Measurements from ENCODE around the gene SMARCE1. TPM values are rescaled to one million over a fixed set of nuclear protein-coding genes. Genes with fewer than 3 reads are reported as not detected.

The SMARCE1 gene
- polyA plus RNA-seq, 1 donor = 115 TPM

- DNase-seq (ENCODE audit: low read depth) = no peak
Observed at GRCh38 chr17:40645943-40646342, 1.7 kb downstream of the SMARCE1 start.

GRCh38 chr17:40645291-40645690 is 2.3 kb downstream of the SMARCE1 start:
- DNase-seq (ENCODE audit: low read depth) = no peak

GRCh38 chr17:40637931-40638330 is 9.7 kb downstream of the SMARCE1 start:
- DNase-seq (ENCODE audit: low read depth) = no peak

GRCh38 chr17:40633871-40634270 is 13.7 kb downstream of the SMARCE1 start:
- no peak for DNase-seq (ENCODE audit: low read depth)

- DNase-seq (ENCODE audit: low read depth) = no peak
Observed at GRCh38 chr17:40632216-40632615, 15.4 kb downstream of the SMARCE1 start.

GRCh38 chr17:40629842-40630241 is 17.8 kb downstream of the SMARCE1 start:
- DNase-seq (ENCODE audit: low read depth) = no peak

GRCh38 chr17:40625311-40625710 is 22.3 kb downstream of the SMARCE1 start:
- no peak for DNase-seq (ENCODE audit: low read depth)

GRCh38 chr17:40623419-40624210 is 24.0 kb downstream of the SMARCE1 start:
- DNase-seq (ENCODE audit: low read depth) = no peak

- no peak for DNase-seq (ENCODE audit: low read depth)
Observed at GRCh38 chr17:40622509-40622928, 25.1 kb downstream of the SMARCE1 start.

- no peak for DNase-seq (ENCODE audit: low read depth)
Observed at GRCh38 chr17:40621578-40621977, 26.0 kb downstream of the SMARCE1 start.

- DNase-seq (ENCODE audit: low read depth) = no peak
Observed at GRCh38 chr17:40621019-40621418, 26.6 kb downstream of the SMARCE1 start.

- DNase-seq (ENCODE audit: low read depth) = no peak
Observed at GRCh38 chr17:40618754-40619625, 28.6 kb downstream of the SMARCE1 start.

- DNase-seq (ENCODE audit: low read depth) = no peak
Observed at GRCh38 chr17:40617678-40618240, 29.9 kb downstream of the SMARCE1 start.

- no peak for DNase-seq (ENCODE audit: low read depth)
Observed at GRCh38 chr17:40616592-40616991, 31.0 kb downstream of the SMARCE1 start.

- no peak for DNase-seq (ENCODE audit: low read depth)
Observed at GRCh38 chr17:40615841-40616476, 31.7 kb downstream of the SMARCE1 start.

GRCh38 chr17:40615068-40615840 is 32.4 kb downstream of the SMARCE1 start:
- DNase-seq (ENCODE audit: low read depth) = no peak

- DNase-seq (ENCODE audit: low read depth) = no peak
Observed at GRCh38 chr17:40614431-40615067, 33.1 kb downstream of the SMARCE1 start.

GRCh38 chr17:40613467-40614154 is 34.0 kb downstream of the SMARCE1 start:
- no peak for DNase-seq (ENCODE audit: low read depth)

GRCh38 chr17:40612599-40613244 is 34.9 kb downstream of the SMARCE1 start:
- DNase-seq (ENCODE audit: low read depth) = no peak

All from forelimb muscle (tissue), 1 donor.